GM21576 (cell line): ENCODE results near the gene TCERG1L.

Experiments
- ATAC-seq: cut with Tn5 transposase; IDR thresholded peaks from one replicate; pipeline ENCODE4 v1.9.1; 2021; ENCODE audit warnings: mild to moderate bottlenecking, moderate library complexity; ENCODE audit not compliant: unreplicated experiment

TCERG1L gene

GRCh38 chr10:131131726-131132591 lies 179.6 kb downstream of the TCERG1L start:
- ATAC-seq: no peak

DNA sequence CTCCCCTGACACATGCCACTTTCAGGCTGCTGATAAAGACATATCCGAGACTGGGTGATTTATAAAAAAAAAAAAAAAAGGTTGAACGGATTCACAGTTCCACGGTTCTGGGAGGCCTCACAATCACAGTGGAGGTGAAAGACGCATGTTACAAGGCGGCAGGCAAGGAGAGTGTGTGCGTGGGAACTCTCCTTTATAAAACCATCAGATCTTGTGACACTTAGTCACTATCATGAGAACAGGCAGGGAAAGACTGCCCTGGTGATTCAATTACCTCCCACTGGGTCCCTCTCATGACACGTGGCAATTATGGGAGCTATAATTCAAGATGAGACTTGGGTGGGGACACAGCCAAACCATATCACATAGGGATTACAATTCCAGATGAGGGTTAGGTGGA lies 181.5 kb downstream of the TCERG1L start:
- ATAC-seq: no peak

GRCh38 chr10:131129544-131129943 lies 182.0 kb downstream of the TCERG1L start:
- no peak for ATAC-seq

GRCh38 chr10:131128731-131129130 lies 182.8 kb downstream of the TCERG1L start:
- ATAC-seq: no peak

- no peak for ATAC-seq
These were observed 183.9 kb downstream of the TCERG1L start for GRCh38 chr10:131127610-131128009.

- no peak for ATAC-seq
These were observed 184.4 kb downstream of the TCERG1L start for GRCh38 chr10:131127138-131127589.

- no peak for ATAC-seq
These were observed 185.0 kb downstream of the TCERG1L start for GRCh38 chr10:131126321-131127137.

- ATAC-seq: no peak
These were observed 185.9 kb downstream of the TCERG1L start for GRCh38 chr10:131125511-131126225.

GRCh38 chr10:131124945-131125344 lies 186.6 kb downstream of the TCERG1L start:
- no peak for ATAC-seq

DNA sequence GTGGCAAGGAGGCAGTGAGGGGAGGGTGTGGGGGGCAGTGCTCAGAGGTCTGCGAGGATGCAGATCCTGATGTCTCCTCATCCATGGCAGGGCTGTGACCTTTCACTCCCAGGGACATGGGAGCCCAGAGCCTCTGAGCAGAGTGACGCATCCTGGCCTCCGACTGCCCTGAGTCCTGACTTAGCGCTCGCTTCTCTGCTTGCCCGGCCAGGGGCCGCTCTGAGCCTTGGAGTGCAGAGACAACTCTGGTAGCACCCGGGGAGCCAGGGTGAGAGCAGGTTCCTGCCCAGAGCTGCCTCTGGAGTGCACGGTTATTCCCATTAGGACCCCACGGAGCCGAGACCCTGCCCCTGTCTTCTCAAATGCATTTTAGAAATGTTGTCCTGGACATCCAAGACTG lies 188.0 kb downstream of the TCERG1L start:
- no peak for ATAC-seq

DNA sequence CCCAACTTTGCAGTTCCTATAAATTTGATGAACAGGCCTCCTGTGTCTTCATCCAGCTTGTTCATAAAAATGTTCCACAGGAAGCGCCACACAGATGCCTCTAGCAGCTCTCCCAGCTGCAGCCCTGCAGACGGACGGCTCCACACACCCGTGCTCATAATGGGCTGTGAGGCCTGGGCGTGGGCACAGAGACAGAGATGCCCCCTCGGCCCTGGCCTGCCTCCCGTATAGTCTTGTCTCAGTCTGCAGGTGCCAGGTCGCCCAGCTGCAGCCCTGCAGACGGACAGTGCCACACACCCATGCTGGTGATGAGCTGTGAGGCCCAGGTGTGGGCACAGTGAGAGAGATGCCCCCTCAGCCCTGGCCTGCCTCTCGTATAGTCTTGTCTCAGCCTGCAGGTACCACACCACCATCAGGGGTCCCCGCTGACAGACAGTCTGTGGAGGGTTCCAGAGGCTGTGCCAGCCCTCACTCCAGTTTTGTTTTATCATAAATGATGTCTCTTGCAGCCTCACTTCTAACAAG lies 189.9 kb downstream of the TCERG1L start:
- ATAC-seq: no peak

GRCh38 chr10:131119626-131120355 lies 191.7 kb downstream of the TCERG1L start:
- ATAC-seq: no peak

- ATAC-seq: no peak
These were observed 193.9 kb downstream of the TCERG1L start for GRCh38 chr10:131117416-131118212.

- no peak for ATAC-seq
These were observed 194.5 kb downstream of the TCERG1L start for GRCh38 chr10:131116991-131117375.

DNA sequence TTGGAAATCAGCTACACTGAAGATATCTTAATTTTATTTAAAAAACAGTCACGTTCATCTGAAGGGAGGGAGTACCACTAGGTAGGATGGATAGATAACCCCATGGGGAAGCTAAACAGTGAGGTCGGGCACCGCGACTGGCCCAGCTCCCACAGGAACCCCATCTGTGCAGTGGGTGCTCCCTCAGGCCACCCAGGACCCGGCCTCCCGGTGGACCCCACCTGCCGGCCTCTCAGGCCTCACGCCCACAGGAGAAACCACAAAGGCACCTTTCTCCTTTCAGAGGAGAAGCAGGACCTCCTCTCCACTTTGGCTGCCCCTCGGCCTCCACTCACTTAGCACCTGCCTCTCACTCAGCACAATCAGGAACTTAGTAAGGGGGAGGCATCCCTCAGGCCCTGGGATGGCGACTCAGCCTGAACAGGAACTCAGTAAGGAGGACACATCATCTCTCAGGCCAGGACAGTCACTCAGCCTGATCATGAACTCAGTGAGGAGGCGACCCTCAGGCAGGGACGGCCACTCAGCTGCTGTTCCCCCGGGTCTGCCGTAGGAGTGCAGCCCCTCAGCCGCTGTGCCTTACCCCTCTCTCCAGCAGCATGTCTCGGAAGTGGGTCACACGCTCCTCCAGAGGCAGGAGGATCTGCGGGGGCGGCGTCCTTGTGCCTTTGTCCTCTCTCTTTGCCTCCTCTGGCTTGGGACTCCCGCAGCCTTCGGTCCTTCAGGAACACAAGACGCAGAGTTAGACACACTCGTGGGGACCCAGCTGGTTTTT lies 195.1 kb downstream of the TCERG1L start:
- ATAC-seq: no peak

DNA sequence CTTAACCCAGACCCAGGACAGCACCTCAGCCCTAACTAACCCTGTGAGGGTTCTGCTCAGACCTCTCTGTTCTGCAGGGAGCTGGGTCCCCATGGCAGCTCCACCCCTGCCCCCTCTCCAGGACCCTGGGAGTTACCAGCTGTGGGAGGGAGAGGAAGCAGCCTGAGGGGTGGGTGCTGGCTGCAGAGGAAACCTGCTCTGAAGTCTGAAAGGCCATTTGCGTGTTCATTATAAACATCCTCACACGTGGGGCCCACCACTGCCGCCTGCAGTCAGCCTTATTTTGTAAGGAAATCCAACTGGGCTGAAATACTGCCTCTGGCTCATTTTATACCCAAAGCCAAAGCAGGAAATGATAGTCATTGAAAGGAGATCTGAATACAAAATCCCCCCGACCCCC lies 195.7 kb downstream of the TCERG1L start:
- no peak for ATAC-seq

DNA sequence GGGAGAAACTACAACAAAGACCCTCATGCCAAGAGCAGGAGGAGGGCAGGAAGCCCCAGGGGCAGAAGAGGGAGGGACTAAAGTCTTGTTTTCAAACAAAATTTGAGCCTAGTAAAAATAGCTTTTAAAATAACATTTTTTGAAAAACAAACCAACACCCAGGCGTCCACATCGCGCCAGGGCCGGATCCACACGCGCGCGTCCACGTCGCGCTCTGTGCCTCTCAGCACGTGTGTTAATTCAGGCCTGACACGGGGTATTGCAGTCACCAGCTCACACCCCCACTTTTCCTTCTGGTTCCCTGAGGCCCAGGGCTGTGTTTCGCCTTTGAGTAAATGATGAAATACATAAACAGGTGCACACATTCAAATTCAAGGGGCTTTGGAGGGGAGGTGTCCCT lies 196.2 kb downstream of the TCERG1L start:
- ATAC-seq: no peak

- no peak for ATAC-seq
These were observed 196.7 kb downstream of the TCERG1L start for GRCh38 chr10:131114846-131115245.
